ENCODE results near the gene PDZD2. TPM values are rescaled to one million over a fixed set of nuclear protein-coding genes. Genes with fewer than 3 reads are reported as not detected.
"Not testable (repeated sequence)": the region's sequence is repeated elsewhere in the genome, so short reads cannot be mapped to it uniquely, and the experiment has no call there.

The PDZD2 gene
- polyA plus RNA-seq, 6 donors from 2014 or later: 0.05 to 0.24 (median 0.06) TPM; not detected in 1

- Mint-ChIP-seq H3K4me1 (no peaks in the 10 kb centered on the region), H3K9me3 (peaks cover 0 to 2% (median 0%) of the 10 kb centered on the region in 7 donors), H3K36me3 (no peaks in the 10 kb centered on the region), H3K4me3 (no peak overlapping the region), H3K27me3 (no peaks in the 10 kb centered on the region), H3K27ac (peak overlapping the region in 1 of 6 donors; percentile 63)
- ATAC-seq (ENCODE audit: low read depth in 2 of 2) (no peak), DNase-seq (no peak)
Measured at GRCh38 chr5:32076699-32077695, 438.1 kb downstream of the PDZD2 start.

- H3K4me1 Mint-ChIP-seq; H3K27ac Mint-ChIP-seq; H3K27me3 Mint-ChIP-seq; H3K36me3 Mint-ChIP-seq; ATAC-seq (ENCODE audit: low read depth in 2 of 2); DNase-seq; H3K9me3 Mint-ChIP-seq; H3K4me3 Mint-ChIP-seq: not testable (repeated sequence)
Measured at GRCh38 chr5:32078855-32079254, 439.9 kb downstream of the PDZD2 start.

DNA sequence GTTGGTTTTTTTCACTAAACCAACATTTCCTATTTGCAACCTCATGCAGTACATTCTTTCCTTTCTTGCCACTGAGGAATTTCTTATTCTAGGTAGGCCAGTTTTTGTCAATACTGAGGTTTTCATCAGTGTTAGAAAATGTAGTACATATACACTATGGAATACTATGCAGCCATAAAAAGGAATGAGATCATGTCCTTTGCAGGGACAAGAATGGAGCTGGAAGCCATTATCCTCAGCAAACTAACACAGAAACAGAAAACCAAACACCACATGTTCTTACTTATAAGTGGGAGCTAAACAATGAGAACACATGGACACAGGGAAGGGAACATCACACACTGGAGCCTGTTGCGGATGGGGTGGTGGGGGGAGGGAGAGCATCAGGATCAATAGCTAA lies 441.6 kb downstream of the PDZD2 start:
- not testable (repeated sequence) for H3K27me3 Mint-ChIP-seq; H3K9me3 Mint-ChIP-seq; DNase-seq; H3K4me3 Mint-ChIP-seq; H3K36me3 Mint-ChIP-seq; H3K4me1 Mint-ChIP-seq; ATAC-seq (ENCODE audit: low read depth in 2 of 2)
- peak overlapping the region in 1 of 6 donors; percentile 16 for H3K27ac Mint-ChIP-seq

GRCh38 chr5:32082701-32083100 lies 443.8 kb downstream of the PDZD2 start:
- ATAC-seq (ENCODE audit: low read depth in 2 of 2): no peak
- Mint-ChIP-seq H3K4me3 (no peak overlapping the region), H3K36me3 (no peaks in the 10 kb centered on the region)

DNA sequence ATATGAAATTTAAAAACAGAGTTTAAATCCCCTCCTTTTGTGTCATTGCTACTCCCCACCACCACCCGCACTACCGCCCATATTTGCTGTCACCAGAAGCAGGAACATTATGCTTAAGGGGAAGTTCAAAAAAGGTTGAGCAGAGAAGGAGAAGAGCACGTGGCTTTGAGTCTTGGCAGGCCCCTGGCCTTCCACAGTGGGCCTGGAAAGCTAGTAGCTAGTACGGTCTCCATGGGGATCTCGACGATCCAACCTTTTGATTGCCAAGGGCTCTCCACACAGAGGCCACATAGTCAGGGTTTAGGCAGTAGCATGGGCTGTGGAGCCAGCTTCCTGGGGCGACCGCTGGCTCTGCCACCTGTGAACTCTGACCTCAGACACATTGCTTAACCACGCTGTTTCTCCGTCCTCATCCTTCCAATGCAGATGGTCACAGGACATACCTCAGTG lies 445.1 kb downstream of the PDZD2 start:
- Mint-ChIP-seq H3K27ac (peak overlapping the region in 1 of 6 donors; percentile 81), H3K9me3 (peaks cover 0 to 2% (median 0%) of the 10 kb centered on the region in 7 donors), H3K27me3 (no peaks in the 10 kb centered on the region), H3K4me3 (peak overlapping the region in 1 of 8 donors; percentile 52), H3K36me3 (no peaks in the 10 kb centered on the region), H3K4me1 (peaks cover 0 to 3% (median 0%) of the 10 kb centered on the region in 3 donors)
- no peak for ATAC-seq (ENCODE audit: low read depth in 2 of 2)
- no peak for DNase-seq

More at GRCh38 chr5:32082701-32083100, 443.8 kb downstream of the PDZD2 start:
- Mint-ChIP-seq H3K27ac (no peak overlapping the region), H3K9me3 (peaks cover 0 to 2% (median 0%) of the 10 kb centered on the region in 7 donors), H3K4me1 (peaks cover 0 to 3% (median 0%) of the 10 kb centered on the region in 3 donors), H3K27me3 (no peaks in the 10 kb centered on the region)
- DNase-seq: no peak

DNA sequence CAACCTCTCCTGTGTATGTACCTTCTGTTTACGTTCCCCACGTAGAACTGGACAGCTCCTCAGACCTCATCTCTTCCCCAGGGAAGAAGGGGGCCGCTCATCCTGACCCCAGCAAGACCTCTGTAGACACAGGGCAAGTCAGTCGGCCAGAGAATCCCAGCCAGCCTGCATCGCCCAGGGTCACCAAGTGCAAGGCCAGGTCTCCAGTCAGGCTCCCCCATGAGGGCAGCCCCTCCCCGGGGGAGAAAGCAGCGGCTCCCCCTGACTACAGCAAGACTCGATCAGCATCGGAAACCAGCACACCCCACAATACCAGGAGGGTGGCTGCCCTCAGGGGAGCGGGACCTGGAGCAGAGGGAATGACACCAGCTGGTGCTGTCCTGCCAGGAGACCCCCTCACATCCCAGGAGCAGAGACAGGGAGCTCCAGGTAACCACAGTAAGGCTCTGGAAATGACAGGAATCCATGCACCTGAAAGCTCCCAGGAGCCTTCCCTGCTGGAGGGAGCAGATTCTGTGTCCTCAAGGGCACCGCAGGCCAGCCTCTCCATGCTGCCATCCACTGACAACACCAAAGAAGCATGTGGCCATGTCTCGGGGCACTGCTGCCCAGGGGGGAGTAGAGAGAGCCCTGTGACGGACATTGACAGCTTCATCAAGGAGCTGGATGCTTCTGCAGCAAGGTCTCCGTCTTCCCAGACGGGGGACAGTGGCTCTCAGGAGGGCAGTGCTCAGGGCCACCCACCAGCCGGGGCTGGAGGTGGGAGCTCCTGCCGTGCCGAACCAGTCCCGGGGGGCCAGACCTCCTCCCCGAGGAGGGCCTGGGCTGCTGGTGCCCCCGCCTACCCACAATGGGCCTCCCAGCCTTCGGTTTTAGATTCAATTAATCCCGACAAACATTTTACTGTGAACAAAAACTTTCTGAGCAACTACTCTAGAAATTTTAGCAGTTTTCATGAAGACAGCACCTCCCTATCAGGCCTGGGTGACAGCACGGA lies 448.5 kb downstream of the PDZD2 start:
- Mint-ChIP-seq H3K36me3 (no peaks in the 10 kb centered on the region), H3K4me3 (no peak overlapping the region), H3K9me3 (no peaks in the 10 kb centered on the region), H3K27ac (peak overlapping the region in 2 of 6 donors; percentile 20 to 59), H3K27me3 (no peaks in the 10 kb centered on the region), H3K4me1 (peaks cover 0 to 3% (median 0%) of the 10 kb centered on the region in 3 donors)
- ATAC-seq (ENCODE audit: low read depth in 2 of 2) (no peak), DNase-seq (no peak)

DNA sequence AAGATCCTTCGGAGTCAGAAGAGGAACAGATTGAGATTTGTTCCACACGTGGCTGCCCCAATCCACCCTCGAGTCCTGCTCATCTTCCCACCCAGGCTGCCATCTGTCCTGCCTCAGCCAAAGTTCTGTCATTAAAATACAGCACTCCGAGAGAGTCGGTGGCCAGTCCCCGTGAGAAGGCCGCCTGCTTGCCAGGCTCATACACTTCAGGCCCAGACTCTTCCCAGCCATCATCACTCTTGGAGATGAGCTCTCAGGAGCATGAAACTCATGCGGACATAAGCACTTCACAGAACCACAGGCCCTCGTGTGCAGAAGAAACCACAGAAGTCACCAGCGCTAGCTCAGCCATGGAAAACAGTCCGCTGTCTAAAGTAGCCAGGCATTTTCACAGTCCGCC lies 449.3 kb downstream of the PDZD2 start:
- Mint-ChIP-seq H3K4me3 (no peak overlapping the region), H3K9me3 (no peaks in the 10 kb centered on the region), H3K36me3 (no peaks in the 10 kb centered on the region), H3K4me1 (peaks cover 0 to 8% (median 3%) of the 10 kb centered on the region in 3 donors), H3K27me3 (no peaks in the 10 kb centered on the region), H3K27ac (peak overlapping the region in 1 of 6 donors; percentile 32)
- ATAC-seq (ENCODE audit: low read depth in 2 of 2): no peak
- no peak for DNase-seq

DNA sequence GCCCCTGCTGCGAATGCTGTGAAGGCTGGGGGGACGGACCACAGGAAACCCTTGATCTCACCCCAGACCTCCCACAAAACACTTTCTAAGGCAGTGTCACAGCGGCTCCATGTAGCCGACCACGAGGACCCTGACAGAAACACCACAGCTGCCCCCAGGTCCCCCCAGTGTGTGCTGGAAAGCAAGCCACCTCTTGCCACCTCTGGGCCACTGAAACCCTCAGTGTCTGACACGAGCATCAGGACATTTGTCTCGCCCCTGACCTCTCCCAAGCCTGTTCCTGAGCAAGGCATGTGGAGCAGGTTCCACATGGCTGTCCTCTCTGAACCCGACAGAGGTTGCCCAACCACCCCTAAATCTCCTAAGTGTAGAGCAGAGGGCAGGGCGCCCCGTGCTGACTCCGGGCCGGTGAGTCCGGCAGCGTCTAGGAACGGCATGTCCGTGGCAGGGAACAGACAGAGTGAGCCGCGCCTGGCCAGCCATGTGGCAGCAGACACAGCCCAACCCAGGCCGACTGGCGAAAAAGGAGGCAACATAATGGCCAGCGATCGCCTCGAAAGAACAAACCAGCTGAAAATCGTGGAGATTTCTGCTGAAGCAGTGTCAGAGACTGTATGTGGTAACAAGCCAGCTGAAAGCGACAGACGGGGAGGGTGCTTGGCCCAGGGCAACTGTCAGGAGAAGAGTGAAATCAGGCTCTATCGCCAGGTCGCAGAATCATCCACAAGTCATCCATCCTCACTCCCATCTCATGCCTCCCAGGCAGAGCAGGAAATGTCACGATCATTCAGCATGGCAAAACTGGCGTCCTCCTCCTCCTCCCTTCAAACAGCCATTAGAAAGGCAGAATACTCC lies 450.4 kb downstream of the PDZD2 start:
- Mint-ChIP-seq H3K36me3 (no peaks in the 10 kb centered on the region), H3K9me3 (no peaks in the 10 kb centered on the region), H3K4me1 (peaks cover 0 to 6% (median 4%) of the 10 kb centered on the region in 3 donors), H3K27ac (no peak overlapping the region), H3K4me3 (no peak overlapping the region), H3K27me3 (no peaks in the 10 kb centered on the region)
- DNase-seq (no peak), ATAC-seq (ENCODE audit: low read depth in 2 of 2) (no peak)

DNA sequence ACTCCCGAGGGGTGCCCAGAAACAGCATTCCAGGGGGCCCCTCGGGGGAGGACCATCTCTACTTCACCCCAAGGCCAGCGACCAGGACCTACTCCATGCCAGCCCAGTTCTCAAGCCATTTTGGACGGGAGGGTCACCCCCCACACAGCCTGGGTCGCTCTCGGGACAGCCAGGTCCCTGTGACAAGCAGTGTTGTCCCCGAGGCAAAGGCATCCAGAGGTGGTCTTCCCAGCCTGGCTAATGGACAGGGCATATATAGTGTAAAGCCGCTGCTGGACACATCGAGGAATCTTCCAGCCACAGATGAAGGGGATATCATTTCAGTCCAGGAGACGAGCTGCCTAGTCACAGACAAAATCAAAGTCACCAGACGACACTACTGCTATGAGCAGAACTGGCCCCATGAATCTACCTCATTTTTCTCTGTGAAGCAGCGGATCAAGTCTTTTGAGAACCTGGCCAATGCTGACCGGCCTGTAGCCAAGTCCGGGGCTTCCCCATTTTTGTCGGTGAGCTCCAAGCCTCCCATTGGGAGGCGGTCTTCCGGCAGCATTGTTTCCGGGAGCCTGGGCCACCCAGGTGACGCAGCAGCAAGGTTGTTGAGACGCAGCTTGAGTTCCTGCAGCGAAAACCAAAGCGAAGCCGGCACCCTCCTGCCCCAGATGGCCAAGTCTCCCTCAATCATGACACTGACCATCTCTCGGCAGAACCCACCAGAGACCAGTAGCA lies 451.3 kb downstream of the PDZD2 start:
- peaks cover 0 to 6% (median 4%) of the 10 kb centered on the region in 3 donors for H3K4me1 Mint-ChIP-seq
- H3K36me3 Mint-ChIP-seq: no peaks in the 10 kb centered on the region
- ATAC-seq (ENCODE audit: low read depth in 2 of 2): no peak
- no peak overlapping the region for H3K4me3 Mint-ChIP-seq
- no peak overlapping the region for H3K27ac Mint-ChIP-seq
- no peaks in the 10 kb centered on the region for H3K9me3 Mint-ChIP-seq
- no peak for DNase-seq
- H3K27me3 Mint-ChIP-seq: no peaks in the 10 kb centered on the region

DNA sequence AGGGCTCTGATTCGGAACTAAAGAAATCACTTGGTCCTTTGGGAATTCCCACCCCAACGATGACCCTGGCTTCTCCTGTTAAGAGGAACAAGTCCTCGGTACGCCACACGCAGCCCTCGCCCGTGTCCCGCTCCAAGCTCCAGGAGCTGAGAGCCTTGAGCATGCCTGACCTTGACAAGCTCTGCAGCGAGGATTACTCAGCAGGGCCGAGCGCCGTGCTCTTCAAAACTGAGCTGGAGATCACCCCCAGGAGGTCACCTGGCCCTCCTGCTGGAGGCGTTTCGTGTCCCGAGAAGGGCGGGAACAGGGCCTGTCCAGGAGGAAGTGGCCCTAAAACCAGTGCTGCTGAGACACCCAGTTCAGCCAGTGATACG lies 451.8 kb downstream of the PDZD2 start:
- H3K27me3 Mint-ChIP-seq: no peaks in the 10 kb centered on the region
- no peaks in the 10 kb centered on the region for H3K36me3 Mint-ChIP-seq
- H3K4me1 Mint-ChIP-seq: peaks cover 0 to 6% (median 4%) of the 10 kb centered on the region in 3 donors
- no peak overlapping the region for H3K4me3 Mint-ChIP-seq
- DNase-seq (no peak), ATAC-seq (ENCODE audit: low read depth in 2 of 2) (no peak)
- H3K27ac Mint-ChIP-seq: no peak overlapping the region
- no peaks in the 10 kb centered on the region for H3K9me3 Mint-ChIP-seq

- peak overlapping the region in 1 of 6 donors; percentile 17 for H3K27ac Mint-ChIP-seq
- no peaks in the 10 kb centered on the region for H3K27me3 Mint-ChIP-seq
- peaks cover 0 to 6% (median 4%) of the 10 kb centered on the region in 3 donors for H3K4me1 Mint-ChIP-seq
- DNase-seq: peak; percentile 9
- peak; percentile 56 to 61 for ATAC-seq (ENCODE audit: low read depth in 2 of 2)
- H3K9me3 Mint-ChIP-seq: no peaks in the 10 kb centered on the region
- H3K36me3 Mint-ChIP-seq: no peaks in the 10 kb centered on the region
- no peak overlapping the region for H3K4me3 Mint-ChIP-seq
Measured at GRCh38 chr5:32092938-32093812, 454.2 kb downstream of the PDZD2 start.
